Stimulated activated memory B cell treated with anti-CD40 and anti-IgM and Interleukin-4, amounts not matched to agents 10 μg/mL and 1 μg/mL and 100 μg/mL, for 72 hours (primary cell): ENCODE measurements around the gene ZCCHC7.
"Not testable (repeated sequence)": the region's sequence is repeated elsewhere in the genome, so short reads cannot be mapped to it uniquely, and the experiment has no call there.

Source experiments
- ATAC-seq: fragments of 150-1000 bp; cut with Tn5 transposase; 2 replicates; pipeline ENCODE4 v1.10.0; 2021
- H3K27ac Mint-ChIP-seq: one replicate; pipeline ENCODE4 v1.8.0; 2022; ENCODE audit warnings: mild to moderate bottlenecking, mixed read lengths
- H3K27me3 Mint-ChIP-seq: one replicate; pipeline ENCODE4 v1.8.0; 2022; ENCODE audit warnings: mixed read lengths
- H3K36me3 Mint-ChIP-seq: one replicate; pipeline ENCODE4 v1.8.0; 2022; ENCODE audit warnings: mixed read lengths
- H3K4me1 Mint-ChIP-seq: one replicate; pipeline ENCODE4 v1.8.0; 2022; ENCODE audit warnings: mixed read lengths
- H3K4me3 Mint-ChIP-seq: one replicate; pipeline ENCODE4 v1.8.0; 2022; ENCODE audit warnings: mild to moderate bottlenecking, moderate library complexity, mixed read lengths
- H3K9me3 Mint-ChIP-seq: one replicate; pipeline ENCODE4 v1.8.0; 2022; ENCODE audit warnings: mixed read lengths

The ZCCHC7 gene

DNA sequence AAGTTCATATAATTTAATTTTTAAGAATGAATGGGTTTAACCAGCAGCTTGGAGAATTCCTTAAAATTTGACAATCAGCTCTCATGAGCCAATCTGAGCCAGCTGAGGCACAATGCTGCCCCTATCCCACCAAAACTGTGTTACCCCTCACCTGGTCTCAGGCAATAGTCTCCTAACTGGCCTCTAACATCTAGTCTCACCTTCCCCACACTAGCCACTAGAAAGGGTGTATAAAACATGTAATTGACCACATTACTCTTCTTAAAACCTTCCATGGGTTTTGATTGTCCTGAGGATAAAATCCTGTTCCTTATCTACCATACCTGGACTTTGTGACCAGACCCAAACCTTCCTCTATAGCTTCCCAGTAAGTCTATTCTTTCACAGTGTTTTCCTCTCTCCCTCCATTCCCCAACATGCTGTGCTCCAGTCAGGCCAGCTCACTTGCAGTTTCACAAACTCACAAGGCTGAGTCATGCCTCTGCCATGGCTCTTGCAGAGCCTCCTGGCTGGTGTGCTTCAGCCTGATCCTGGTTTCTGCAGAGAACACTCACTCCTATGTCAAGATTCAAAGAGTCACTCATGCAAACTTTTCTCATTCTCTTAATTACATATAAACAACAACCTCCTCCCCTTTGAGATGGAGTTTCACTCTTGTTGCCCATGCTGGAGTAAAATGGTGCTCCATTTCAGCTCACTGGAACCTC lies 16.0 kb upstream of the ZCCHC7 start:
- peaks cover 3% of the 10 kb centered on the region for H3K9me3 Mint-ChIP-seq
- peaks cover 48% of the 10 kb centered on the region for H3K4me1 Mint-ChIP-seq
- peak overlapping the region; percentile 1 for H3K27ac Mint-ChIP-seq

DNA sequence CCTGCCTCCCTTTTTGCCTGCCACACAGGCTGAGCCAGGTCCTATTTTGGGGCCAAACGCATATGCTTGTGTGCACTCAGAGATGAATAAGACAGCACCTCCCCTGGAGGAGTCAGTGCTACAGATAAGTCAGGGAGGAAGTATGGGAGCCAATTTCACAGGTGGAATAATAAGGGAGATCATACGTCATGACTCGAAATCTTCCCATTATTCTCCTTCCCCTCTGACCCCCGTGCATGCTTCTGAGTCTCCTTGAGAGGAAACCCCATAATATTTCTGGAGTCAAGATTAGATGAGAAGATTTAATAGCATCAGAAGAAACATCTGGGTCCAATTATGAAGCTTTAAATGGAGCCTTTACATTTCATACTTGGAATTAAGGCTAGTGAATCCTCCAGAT lies 15.1 kb upstream of the ZCCHC7 start:
- Mint-ChIP-seq H3K4me3 (no peak overlapping the region), H3K9me3 (peaks cover 3% of the 10 kb centered on the region), H3K27me3 (no peaks in the 10 kb centered on the region), H3K4me1 (peaks cover 46% of the 10 kb centered on the region), H3K36me3 (no peaks in the 10 kb centered on the region), H3K27ac (no peak overlapping the region)
- no peak for ATAC-seq

More for the DNA sequence above, 16.0 kb upstream of the ZCCHC7 start:
- ATAC-seq = no peak
- Mint-ChIP-seq H3K4me3 (no peak overlapping the region), H3K36me3 (no peaks in the 10 kb centered on the region), H3K27me3 (no peaks in the 10 kb centered on the region)

DNA sequence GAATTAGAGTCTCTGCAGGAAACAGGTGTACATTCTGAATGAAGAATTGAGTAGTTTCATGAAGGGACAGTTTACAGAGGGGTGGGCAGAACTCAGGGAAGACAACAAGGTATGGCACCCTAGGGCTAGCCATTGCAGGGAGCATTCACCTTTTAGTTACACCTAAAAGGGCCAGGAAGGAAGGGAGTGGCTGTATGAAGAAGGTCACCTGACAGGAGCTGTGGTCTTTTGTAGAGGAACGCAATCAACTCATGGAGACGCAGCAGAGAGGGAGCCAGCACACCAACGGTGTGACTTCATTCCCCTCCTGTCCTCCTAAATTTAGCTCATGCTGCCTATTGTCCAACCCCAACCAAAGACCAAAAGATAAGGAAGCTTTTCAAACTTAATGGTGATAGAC lies 12.7 kb upstream of the ZCCHC7 start:
- no peak for ATAC-seq
- peak overlapping the region; percentile 20 for H3K27ac Mint-ChIP-seq
- H3K4me3 Mint-ChIP-seq = no peak overlapping the region
- no peaks in the 10 kb centered on the region for H3K36me3 Mint-ChIP-seq
- H3K27me3 Mint-ChIP-seq = no peaks in the 10 kb centered on the region
- H3K4me1 Mint-ChIP-seq = peaks cover 23% of the 10 kb centered on the region
- peaks cover 3% of the 10 kb centered on the region for H3K9me3 Mint-ChIP-seq

DNA sequence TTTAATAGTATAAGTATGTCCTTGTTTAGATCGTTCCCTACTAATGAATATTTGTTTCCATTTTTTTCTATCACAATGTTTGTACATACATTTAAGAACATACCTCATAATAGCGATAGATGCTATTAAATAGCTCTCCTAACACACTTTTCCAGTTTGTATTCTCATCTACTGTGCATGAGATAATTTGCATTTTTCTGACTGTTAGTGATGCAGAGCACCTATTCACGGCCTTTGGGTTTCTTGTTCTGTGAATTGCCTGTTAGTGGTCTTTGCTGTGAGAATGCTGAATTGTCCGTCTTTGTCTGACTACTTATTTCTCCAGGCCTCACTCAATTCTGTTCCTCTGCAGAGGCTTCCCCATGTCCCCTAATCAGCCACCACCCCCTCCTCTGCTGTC lies 5.9 kb upstream of the ZCCHC7 start:
- not testable (repeated sequence) for H3K27ac Mint-ChIP-seq, ATAC-seq, H3K4me3 Mint-ChIP-seq, H3K27me3 Mint-ChIP-seq, H3K36me3 Mint-ChIP-seq, H3K9me3 Mint-ChIP-seq
- H3K4me1 Mint-ChIP-seq = peaks cover 13% of the 10 kb centered on the region

DNA sequence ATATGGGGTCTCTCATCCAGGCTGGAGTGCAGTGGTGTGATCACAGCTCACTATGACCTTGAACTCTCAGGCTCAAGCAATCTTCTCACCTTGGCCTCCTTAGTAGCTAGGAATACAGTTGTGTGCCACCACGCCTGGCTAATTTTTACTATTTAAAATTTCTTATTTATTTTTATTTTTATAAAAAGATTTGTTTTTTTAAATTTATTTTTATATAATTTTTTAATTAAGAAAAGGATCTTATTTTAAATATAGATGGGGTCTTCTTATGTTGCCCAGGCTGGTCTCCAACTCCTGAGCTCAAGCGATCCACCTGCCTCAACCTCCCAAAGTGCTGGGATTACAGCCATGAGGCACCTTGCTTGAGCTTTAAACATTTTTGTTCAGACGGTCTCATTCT lies 2.4 kb upstream of the ZCCHC7 start:
- Mint-ChIP-seq H3K4me1 (peaks cover 38% of the 10 kb centered on the region), H3K4me3 (no peak overlapping the region), H3K27ac (no peak overlapping the region), H3K36me3 (no peaks in the 10 kb centered on the region), H3K27me3 (no peaks in the 10 kb centered on the region), H3K9me3 (no peaks in the 10 kb centered on the region)
- ATAC-seq = no peak

DNA sequence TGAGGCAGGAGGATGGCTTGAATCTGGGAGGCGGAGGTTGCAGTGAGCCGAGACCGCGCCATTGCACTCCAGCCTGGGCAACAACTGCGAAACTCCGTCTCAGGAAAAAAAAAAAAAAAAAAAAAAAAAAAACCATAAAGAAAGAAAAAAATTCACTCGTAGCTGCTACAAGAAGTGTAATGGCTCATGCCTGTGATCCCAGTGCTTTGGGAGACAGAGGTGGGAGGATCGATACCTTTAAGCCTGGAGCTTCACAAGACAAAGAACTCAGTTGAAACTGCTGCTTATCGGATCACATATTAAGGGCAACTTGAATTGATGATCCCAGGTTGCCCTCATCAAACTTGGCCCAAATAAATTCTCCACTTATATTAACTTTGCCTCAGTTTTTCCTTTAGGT lies 1.0 kb upstream of the ZCCHC7 start:
- peaks cover 40% of the 10 kb centered on the region for H3K4me1 Mint-ChIP-seq
- H3K4me3 Mint-ChIP-seq = peak overlapping the region; percentile 99

DNA sequence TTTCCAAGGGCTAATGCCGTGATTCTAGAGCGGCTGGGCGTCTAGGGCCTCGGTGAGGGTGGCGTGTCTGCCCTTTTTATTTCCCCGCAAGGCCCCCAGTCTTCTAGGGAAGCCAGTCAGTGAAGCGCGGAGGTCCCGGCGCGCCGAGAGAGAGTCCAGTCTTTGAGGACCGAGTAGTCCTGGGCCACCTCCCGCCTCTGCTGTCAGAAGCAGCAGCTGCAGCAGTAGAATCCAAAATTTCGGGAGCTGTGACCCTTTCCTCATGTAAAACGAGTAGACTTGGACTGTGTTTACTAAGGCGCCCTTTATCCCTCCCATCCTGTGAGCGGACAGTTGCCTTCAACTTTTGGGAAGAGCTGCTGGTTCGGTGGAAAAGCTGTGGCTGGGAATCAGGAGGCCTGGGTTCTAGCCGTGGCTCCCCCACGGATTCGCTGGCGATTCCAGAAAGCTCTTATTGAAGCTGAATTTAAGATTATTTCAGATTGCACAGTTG lies 515 bp downstream of the ZCCHC7 start:
- ATAC-seq = peak; percentile 52
- peak overlapping the region; percentile 99 for H3K4me3 Mint-ChIP-seq
- H3K4me1 Mint-ChIP-seq = peaks cover 28% of the 10 kb centered on the region
- H3K27ac Mint-ChIP-seq = peak overlapping the region; percentile 93
- not testable (repeated sequence) for H3K36me3 Mint-ChIP-seq, H3K9me3 Mint-ChIP-seq, H3K27me3 Mint-ChIP-seq

More for the DNA sequence above, 1.0 kb upstream of the ZCCHC7 start:
- no peaks in the 10 kb centered on the region for H3K36me3 Mint-ChIP-seq
- H3K27me3 Mint-ChIP-seq = no peaks in the 10 kb centered on the region
- peak overlapping the region; percentile 93 for H3K27ac Mint-ChIP-seq
- no peak for ATAC-seq
- H3K9me3 Mint-ChIP-seq = no peaks in the 10 kb centered on the region

DNA sequence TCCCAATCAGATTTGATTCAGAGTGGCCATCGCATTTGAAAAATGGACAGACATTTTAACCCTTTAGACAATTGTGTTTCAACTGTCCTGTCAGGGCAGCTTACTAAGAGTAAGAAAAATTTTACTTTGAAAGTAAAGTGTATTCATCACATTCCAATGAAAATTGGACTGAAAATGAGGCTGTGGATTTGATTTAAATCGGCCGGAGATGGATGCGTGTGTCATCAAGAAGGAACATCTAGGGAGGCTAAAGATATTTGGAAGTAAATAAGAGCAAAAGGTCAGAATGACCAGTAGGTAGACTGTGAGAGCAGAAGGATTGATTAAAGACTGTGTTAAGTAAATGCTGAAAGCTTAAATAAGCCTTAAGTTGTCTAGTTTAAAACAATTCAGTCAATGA lies 1.5 kb downstream of the ZCCHC7 start:
- no peak for ATAC-seq
- peak overlapping the region; percentile 99 for H3K4me3 Mint-ChIP-seq
- no peaks in the 10 kb centered on the region for H3K36me3 Mint-ChIP-seq
- H3K27me3 Mint-ChIP-seq = no peaks in the 10 kb centered on the region
- H3K9me3 Mint-ChIP-seq = no peaks in the 10 kb centered on the region
- peaks cover 28% of the 10 kb centered on the region for H3K4me1 Mint-ChIP-seq
- H3K27ac Mint-ChIP-seq = peak overlapping the region; percentile 93

DNA sequence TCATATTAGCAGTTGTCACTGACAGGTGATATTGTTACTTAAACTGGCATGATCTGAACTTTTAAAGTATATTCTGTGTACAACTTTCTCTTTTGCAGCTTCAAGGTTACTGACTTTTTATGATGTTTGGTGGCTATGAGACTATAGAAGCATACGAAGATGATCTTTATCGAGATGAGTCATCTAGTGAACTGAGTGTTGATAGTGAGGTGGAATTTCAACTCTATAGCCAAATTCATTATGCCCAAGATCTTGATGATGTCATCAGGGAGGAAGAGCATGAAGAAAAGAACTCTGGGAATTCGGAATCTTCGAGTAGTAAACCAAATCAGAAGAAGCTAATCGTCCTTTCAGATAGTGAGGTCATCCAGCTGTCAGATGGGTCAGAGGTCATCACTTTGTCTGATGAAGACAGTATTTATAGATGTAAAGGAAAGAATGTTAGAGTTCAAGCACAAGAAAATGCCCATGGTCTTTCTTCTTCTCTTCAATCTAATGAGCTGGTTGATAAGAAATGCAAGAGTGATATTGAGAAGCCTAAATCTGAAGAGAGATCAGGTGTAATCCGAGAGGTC lies 5.9 kb downstream of the ZCCHC7 start:
- Mint-ChIP-seq H3K27me3 (no peaks in the 10 kb centered on the region), H3K4me3 (no peak overlapping the region), H3K9me3 (no peaks in the 10 kb centered on the region), H3K36me3 (peaks cover 7% of the 10 kb centered on the region), H3K27ac (no peak overlapping the region), H3K4me1 (peaks cover 20% of the 10 kb centered on the region)
- no peak for ATAC-seq

DNA sequence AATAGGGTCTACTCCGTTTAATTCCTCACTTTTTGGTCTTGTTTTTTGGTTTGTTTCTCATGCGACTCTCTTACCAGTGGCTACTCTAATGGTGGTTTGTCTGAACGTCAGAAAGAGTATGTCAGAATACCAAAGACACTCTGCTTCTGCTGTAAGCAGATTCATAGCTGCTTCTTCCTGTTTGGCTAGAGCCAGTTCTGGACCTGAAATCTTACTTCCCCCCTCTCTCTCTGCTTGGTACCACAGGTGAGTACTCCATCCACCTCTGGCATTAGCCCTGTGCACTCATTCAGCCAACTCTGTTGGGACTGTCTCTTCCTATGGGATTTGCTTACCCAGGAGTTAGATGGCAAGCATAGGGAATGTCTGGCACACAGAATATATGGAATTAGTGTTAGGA lies 6.6 kb downstream of the ZCCHC7 start:
- ATAC-seq = no peak
- Mint-ChIP-seq H3K9me3 (no peaks in the 10 kb centered on the region), H3K36me3 (peaks cover 13% of the 10 kb centered on the region), H3K4me3 (no peak overlapping the region), H3K4me1 (peaks cover 18% of the 10 kb centered on the region), H3K27ac (no peak overlapping the region), H3K27me3 (no peaks in the 10 kb centered on the region)

DNA sequence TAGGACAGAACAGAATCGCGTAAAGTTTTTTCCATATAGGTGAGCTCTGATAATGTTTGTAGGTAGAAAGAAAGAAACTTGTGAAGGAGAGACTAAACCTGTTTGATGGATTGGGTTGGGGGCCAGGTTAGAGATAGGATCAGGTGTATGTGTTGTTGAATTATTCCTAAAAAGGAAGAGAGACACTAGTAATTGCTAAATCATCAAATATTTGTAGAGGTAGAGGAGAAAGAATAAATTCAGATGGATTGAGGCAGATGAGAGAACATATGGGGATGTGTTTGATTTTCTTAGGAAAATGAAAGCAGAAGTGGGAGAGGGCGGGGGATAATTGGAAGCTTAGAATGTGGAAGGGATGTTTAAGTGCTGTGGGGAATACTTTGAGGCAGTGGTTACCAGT lies 7.7 kb downstream of the ZCCHC7 start:
- Mint-ChIP-seq H3K36me3 (peaks cover 22% of the 10 kb centered on the region), H3K4me1 (peaks cover 12% of the 10 kb centered on the region), H3K27me3 (no peaks in the 10 kb centered on the region), H3K9me3 (no peaks in the 10 kb centered on the region), H3K27ac (no peak overlapping the region), H3K4me3 (no peak overlapping the region)
- ATAC-seq = no peak

DNA sequence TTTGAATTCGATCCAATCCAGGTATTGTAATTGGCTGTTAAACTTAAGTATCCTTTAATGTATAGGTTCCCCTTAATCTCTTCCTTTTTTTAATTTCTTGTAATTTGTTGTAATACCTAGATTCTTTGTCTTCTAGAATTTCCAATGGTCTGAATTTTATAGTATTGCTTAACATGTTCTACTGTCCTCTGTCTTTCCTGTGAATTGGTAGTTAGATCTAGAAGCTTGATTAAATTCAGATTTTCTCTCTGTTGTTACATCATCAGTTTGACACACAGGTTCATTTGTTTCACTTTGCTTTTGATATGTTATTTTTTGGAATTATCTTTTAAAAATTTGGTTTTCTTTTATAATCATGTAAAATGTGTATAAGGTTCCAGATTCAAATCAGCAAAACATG lies 13.8 kb downstream of the ZCCHC7 start:
- no peak for ATAC-seq

DNA sequence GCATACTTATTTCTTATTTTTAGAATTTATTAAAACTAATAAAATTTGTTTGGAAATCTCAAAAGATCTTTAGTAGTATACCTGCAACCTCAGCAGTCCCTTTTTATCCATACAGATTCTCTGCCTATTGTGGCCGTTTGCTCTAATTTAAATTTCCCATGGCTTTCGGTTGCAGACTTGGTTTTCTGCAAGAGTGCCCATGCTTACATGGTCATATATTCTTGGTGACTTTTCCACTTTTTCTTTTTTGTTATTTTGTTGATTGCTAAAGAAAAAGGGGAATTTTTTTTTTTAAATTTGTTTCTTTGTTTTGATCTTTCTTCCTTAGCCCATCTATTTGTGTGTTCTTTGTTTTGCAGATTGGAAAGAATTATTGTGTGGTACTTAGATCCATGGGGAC lies 20.6 kb downstream of the ZCCHC7 start:
- Mint-ChIP-seq H3K36me3 (peaks cover 36% of the 10 kb centered on the region), H3K27ac (no peak overlapping the region), H3K4me1 (peaks cover 45% of the 10 kb centered on the region), H3K27me3 (no peaks in the 10 kb centered on the region), H3K4me3 (peak overlapping the region; percentile 22), H3K9me3 (no peaks in the 10 kb centered on the region)
- peak; percentile 45 for ATAC-seq

More for the DNA sequence above, 13.8 kb downstream of the ZCCHC7 start:
- peaks cover 45% of the 10 kb centered on the region for H3K4me1 Mint-ChIP-seq
- no peaks in the 10 kb centered on the region for H3K27me3 Mint-ChIP-seq
- no peaks in the 10 kb centered on the region for H3K9me3 Mint-ChIP-seq
- no peak overlapping the region for H3K4me3 Mint-ChIP-seq
- no peak overlapping the region for H3K27ac Mint-ChIP-seq
- peaks cover 50% of the 10 kb centered on the region for H3K36me3 Mint-ChIP-seq

DNA sequence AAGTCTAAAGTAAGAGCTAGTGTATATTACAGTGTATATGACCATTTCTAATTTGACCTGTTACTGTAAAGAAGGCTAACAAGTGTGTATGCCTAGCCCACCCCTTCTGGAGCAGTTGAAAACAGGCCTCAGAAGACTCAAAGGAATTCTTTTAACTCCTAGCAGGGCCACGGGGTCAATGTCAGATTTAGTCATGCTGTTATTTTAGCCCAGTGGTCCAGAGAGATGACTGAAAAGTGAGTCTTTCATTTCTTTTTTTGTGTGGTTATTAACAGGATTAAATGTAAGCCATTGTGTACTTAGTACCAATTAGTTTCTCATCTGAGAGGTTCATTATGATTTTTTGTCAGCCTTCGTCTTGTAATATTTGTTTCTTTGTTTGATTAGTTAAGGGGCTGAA lies 24.4 kb downstream of the ZCCHC7 start:
- ATAC-seq = no peak
- H3K27ac Mint-ChIP-seq = no peak overlapping the region
- H3K4me1 Mint-ChIP-seq = peaks cover 35% of the 10 kb centered on the region
- H3K9me3 Mint-ChIP-seq = no peaks in the 10 kb centered on the region
- no peak overlapping the region for H3K4me3 Mint-ChIP-seq
- H3K27me3 Mint-ChIP-seq = no peaks in the 10 kb centered on the region
- H3K36me3 Mint-ChIP-seq = peaks cover 36% of the 10 kb centered on the region

DNA sequence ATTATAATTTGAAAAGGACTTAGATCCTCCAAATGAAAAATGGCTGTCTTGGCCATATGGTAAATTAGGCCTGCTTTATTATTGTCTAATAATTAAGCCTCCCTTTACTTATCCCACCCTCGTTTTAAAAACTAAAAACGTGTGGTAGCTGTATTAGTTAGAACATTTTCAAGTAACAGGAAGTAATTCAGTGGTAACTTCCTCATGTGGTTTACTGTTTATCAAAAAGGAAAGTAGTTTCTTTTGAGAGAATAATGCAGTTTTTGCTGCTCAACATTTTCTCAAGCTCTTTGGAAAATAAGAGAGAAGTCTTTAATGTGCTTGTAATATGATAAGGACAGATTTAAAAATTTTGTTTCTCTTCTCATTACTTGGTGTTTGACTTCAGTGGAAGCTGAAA lies 26.0 kb downstream of the ZCCHC7 start:
- Mint-ChIP-seq H3K9me3 (no peaks in the 10 kb centered on the region), H3K27me3 (no peaks in the 10 kb centered on the region), H3K4me3 (no peak overlapping the region), H3K27ac (no peak overlapping the region), H3K36me3 (peaks cover 39% of the 10 kb centered on the region), H3K4me1 (peaks cover 27% of the 10 kb centered on the region)
- no peak for ATAC-seq

DNA sequence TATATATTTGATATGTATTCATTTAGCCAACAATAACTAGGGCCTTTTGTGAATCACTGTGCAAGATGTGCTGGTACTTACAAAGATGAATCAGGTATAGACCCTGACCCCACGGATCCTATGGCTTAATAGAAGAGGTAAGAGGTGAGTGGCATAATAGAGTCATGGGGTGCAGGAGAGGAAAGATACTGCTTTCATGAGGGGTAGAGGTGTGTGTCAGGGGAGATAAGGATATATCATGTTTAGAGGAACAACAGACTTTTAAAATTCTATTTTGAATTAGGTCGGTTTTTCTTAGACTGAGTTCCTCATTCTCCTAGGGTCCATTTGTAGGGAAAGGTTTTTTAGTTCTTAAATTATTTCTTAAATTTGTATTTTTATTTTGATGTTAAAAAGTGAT lies 27.8 kb downstream of the ZCCHC7 start:
- Mint-ChIP-seq H3K27ac (no peak overlapping the region), H3K36me3 (peaks cover 41% of the 10 kb centered on the region), H3K4me1 (peaks cover 26% of the 10 kb centered on the region), H3K4me3 (no peak overlapping the region), H3K9me3 (no peaks in the 10 kb centered on the region), H3K27me3 (no peaks in the 10 kb centered on the region)
- no peak for ATAC-seq
